NCI-H1436 (cell line): Measurements from ENCODE around the gene AGO1.
"Not testable (repeated sequence)": the region's sequence is repeated elsewhere in the genome, so short reads cannot be mapped to it uniquely, and the experiment has no call there.

Experiments
- DNase-seq: peaks from one replicate; lab custom pipeline; 2025; lab: John Stamatoyannopoulos, UW

The AGO1 gene

DNA sequence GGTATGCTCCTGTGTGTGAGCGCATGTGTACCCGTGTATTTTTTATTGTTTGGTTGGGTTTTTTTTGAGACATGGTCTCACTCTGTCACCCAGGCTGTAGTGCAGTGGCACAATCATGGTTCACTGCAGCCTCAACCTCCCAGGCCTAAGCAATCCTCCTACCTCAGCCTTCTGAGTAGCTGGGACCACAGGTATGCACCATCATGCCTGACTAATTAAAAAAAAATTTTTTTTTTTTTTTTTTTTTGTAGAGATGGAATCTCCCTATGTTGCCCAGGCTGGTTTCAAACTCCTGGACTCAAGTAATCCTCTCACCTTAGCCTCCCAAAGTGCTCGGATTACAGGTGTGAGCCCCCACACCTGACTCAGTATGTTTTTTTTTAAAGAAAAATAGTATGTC lies 89.6 kb downstream of the AGO1 start:
- DNase-seq, result not testable (repeated sequence)

GRCh38 chr1:35980090-35980489 lies 97.1 kb downstream of the AGO1 start:
- no peak for DNase-seq
